GM23338 (cell line): ENCODE data around the gene REEP6. TPM values are rescaled to one million over a fixed set of nuclear protein-coding genes. Genes with fewer than 3 reads are reported as not detected.

Experiments
- ATAC-seq: fragments of 200-7000 bp; cut with Tn5 transposase; 3 replicates; pipeline ENCODE4 v1.9.1; 2020
- DNase-seq: peaks from one replicate; pipeline ENCODE4 v3.0.0-alpha.2; 2015; ENCODE audit warnings: low spot score
- H2AFZ ChIP-seq: fragments of 200-600 bp; sonication (generic); 2 replicates; pipeline ENCODE4 v1.8.0; 2016; ENCODE audit warnings: antibody characterized with exemption, mild to moderate bottlenecking, moderate library complexity
- H3F3A ChIP-seq: fragments of 200-600 bp; sonication (generic); replicated peaks from 2 replicates; pipeline ENCODE4 v1.8.0; 2017; ENCODE audit warnings: antibody characterized with exemption, mixed run types, low read depth
- H3K27ac ChIP-seq: fragments of 200-600 bp; sonication (generic); 2 replicates; pipeline ENCODE4 v1.6.1; 2016; ENCODE audit warnings: low read depth
- H3K27me3 ChIP-seq: fragments of 200-600 bp; sonication (generic); 2 replicates; pipeline ENCODE4 v1.8.0; 2016; ENCODE audit warnings: mild to moderate bottlenecking, mixed run types, moderate library complexity; ENCODE audit not compliant: insufficient read depth
- H3K36me3 ChIP-seq: fragments of 200-600 bp; sonication (generic); 2 replicates; pipeline ENCODE4 v1.8.0; 2016; ENCODE audit warnings: mild to moderate bottlenecking; ENCODE audit not compliant: insufficient read depth
- H3K4me1 ChIP-seq: fragments of 200-600 bp; sonication (generic); 2 replicates; pipeline ENCODE4 v1.8.0; 2016; ENCODE audit warnings: mild to moderate bottlenecking, moderate library complexity; ENCODE audit not compliant: insufficient read depth
- H3K4me2 ChIP-seq: fragments of 200-600 bp; sonication (generic); 2 replicates; pipeline ENCODE4 v1.7.1; 2017; ENCODE audit warnings: mixed run types
- H3K4me3 ChIP-seq: fragments of 200-600 bp; sonication (generic); 2 replicates; pipeline ENCODE4 v1.6.1; 2016; ENCODE audit warnings: mixed run types
- H3K79me2 ChIP-seq: fragments of 200-600 bp; sonication (generic); replicated peaks from 2 replicates; pipeline ENCODE4 v1.8.0; 2017; ENCODE audit warnings: mild to moderate bottlenecking; ENCODE audit not compliant: insufficient read depth
- H3K9me2 ChIP-seq: fragments of 200-600 bp; sonication (generic); 2 replicates; pipeline ENCODE4 v1.8.0; 2017; ENCODE audit not compliant: insufficient read depth
- H4K20me1 ChIP-seq: fragments of 200-600 bp; sonication (generic); replicated peaks from 2 replicates; pipeline ENCODE4 v1.8.0; 2017; ENCODE audit warnings: mild to moderate bottlenecking; ENCODE audit not compliant: insufficient read depth
- H3K27ac Mint-ChIP-seq: 2 replicates; pipeline ENCODE4 v1.8.0; 2020; ENCODE audit warnings: inconsistent platforms, mild to moderate bottlenecking, moderate library complexity, mixed read lengths
- H3K27me3 Mint-ChIP-seq: 3 replicates; pipeline ENCODE4 v1.8.0; 2022; ENCODE audit warnings: low read depth, mild to moderate bottlenecking, moderate library complexity, mixed read lengths, inconsistent platforms; ENCODE audit not compliant: insufficient read depth, poor library complexity
- H3K36me3 Mint-ChIP-seq: 3 replicates; pipeline ENCODE4 v1.8.0; 2021; ENCODE audit warnings: low read depth, mild to moderate bottlenecking, inconsistent platforms, moderate library complexity, mixed read lengths
- H3K4me1 Mint-ChIP-seq: 3 replicates; pipeline ENCODE4 v1.8.0; 2020; ENCODE audit warnings: mild to moderate bottlenecking, inconsistent platforms, mixed read lengths
- H3K4me3 Mint-ChIP-seq: 3 replicates; pipeline ENCODE4 v1.8.0; 2021; ENCODE audit warnings: moderate library complexity, mild to moderate bottlenecking, inconsistent platforms, mixed read lengths
- H3K9me3 Mint-ChIP-seq: 3 replicates; pipeline ENCODE4 v1.8.0; 2020; ENCODE audit warnings: moderate library complexity, mild to moderate bottlenecking, inconsistent platforms, mixed read lengths
- CREB1 ChIP-seq: fragments of 250-450 bp; sonication (Bioruptor Pico); IDR thresholded peaks from 2 replicates; pipeline ENCODE4 v1.5.0; 2020; ENCODE audit warnings: low read depth, mild to moderate bottlenecking, moderate library complexity
- EZH2 ChIP-seq: fragments of 200-600 bp; sonication (generic); IDR thresholded peaks from one replicate; pipeline ENCODE4 v1.8.0; 2017; ENCODE audit warnings: antibody characterized with exemption, mild to moderate bottlenecking, low read depth; ENCODE audit not compliant: unreplicated experiment
- EZH2phosphoT487 ChIP-seq: fragments of 200-600 bp; sonication (generic); IDR thresholded peaks from one replicate; pipeline ENCODE4 v1.8.1; 2018; ENCODE audit warnings: antibody characterized with exemption; ENCODE audit not compliant: unreplicated experiment
- JUNB ChIP-seq: IDR thresholded peaks from one replicate; pipeline ENCODE4 v1.6.1; 2016; ENCODE audit warnings: antibody characterized with exemption; ENCODE audit not compliant: unreplicated experiment
- STAT1 ChIP-seq: IDR thresholded peaks from one replicate; pipeline ENCODE4 v1.6.1; 2016; ENCODE audit warnings: antibody characterized with exemption; ENCODE audit not compliant: unreplicated experiment
- ZNF114 ChIP-seq: fragments of 250-450 bp; sonication (Bioruptor Pico); IDR thresholded peaks from 2 replicates; pipeline ENCODE4 v1.5.0; 2020; ENCODE audit warnings: mild to moderate bottlenecking, moderate library complexity
- polyA plus RNA-seq: library from polyadenylated mRNA; unstranded; fragments of >200 nt; fragmentation: Nextera tagmentation; extraction: Ambion mirVana; gene quantifications from 2 replicates; pipeline ENCODE4 v1.2.1, GENCODE V29; 2016
- total RNA-seq: library from RNA; depleted of rRNA; stranded (reverse); fragments of >200 nt; shearing (Covaris generic); gene quantifications from 2 replicates; pipeline ENCODE4 v1.2.3, GENCODE V29; 2014
- TF ChIP-seq, protein P1 (sequence below): IDR thresholded peaks from 2 replicates; pipeline ENCODE4 v1.6.1; 2016; ENCODE audit warnings: antibody characterized with exemption
- TF ChIP-seq, protein P2 (sequence below): fragments of 250-450 bp; sonication (Bioruptor Pico); IDR thresholded peaks from 2 replicates; pipeline ENCODE4 v1.5.0; 2020; ENCODE audit warnings: mild to moderate bottlenecking, moderate library complexity

Gene REEP6
- total and polyA plus RNA-seq, 2 experiments from 2014 or later, result 15.2 to 20.0 TPM

DNA sequence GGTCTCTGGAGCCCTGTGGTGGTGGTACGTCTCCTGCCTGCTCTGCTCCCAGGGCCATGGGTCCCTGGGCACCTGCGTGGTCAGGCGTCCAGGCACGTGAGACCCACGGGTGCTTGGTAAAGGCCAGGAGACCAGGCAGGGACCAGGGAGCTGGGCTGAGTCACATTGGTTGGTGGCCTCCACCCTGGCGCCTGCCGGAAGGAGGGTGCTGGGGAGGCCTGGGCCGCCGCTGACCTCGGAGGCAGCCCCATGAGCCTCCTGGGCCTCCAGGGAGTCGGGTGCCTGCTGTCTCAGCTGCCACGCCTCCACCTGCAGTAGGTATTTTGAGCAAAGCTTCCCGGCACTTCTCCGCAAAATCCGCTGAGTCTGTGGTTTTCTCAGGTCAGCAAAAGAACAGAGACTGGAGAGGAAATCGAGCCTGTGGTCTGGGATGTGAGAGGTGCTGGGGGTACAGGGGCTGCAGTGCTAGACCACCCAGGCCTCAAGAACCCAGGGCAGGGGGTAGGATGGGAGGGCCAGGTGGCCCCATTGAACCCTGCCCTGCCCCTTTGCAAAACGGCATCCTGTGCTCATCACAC is 29.3 kb downstream of the REEP6 start (continued):
- TF ChIP-seq EZH2, result no peak
- TF ChIP-seq EZH2phosphoT487, result no peak
- no peak for TF ChIP-seq CREB1 (CRISPR knock-in tag)
- no peak for TF ChIP-seq ZNF114 (CRISPR knock-in tag)

DNA sequence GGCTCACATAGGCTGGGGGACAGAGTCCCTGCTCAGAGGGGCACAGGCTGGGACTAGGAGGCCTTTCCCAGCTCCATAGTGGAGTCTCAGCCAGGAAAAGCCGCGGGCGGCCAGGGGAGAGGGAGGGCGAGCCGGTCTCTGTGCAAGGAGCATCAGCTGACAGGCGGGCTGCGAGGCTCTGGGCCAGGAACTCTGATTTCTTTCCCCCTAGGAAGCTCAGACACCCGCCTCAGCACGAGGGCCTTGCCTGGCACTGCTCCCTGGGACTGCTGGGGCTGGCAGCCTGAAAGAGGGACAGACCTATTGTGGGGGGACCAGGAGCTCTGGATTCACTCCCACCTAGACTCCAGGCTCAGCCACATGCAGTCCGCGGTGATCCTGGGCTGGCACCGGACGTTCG is 30.7 kb downstream of the REEP6 start:
- Mint-ChIP-seq H3K9me3 (peaks cover 8% of the 10 kb centered on the region), H3K36me3 (peaks cover 4% of the 10 kb centered on the region; the same call in 1 of the 3 replicates), H3K4me3 (no peak overlapping the region), H3K4me1 (peaks cover 6% of the 10 kb centered on the region; the same call in 2 of the 3 replicates), H3K27ac (no peak overlapping the region), H3K27me3 (peaks cover 41% of the 10 kb centered on the region)
- Histone ChIP-seq H3K79me2 (no peaks in the 10 kb centered on the region), H3K27me3 (peaks cover 27% of the 10 kb centered on the region), H3K27ac (no peak overlapping the region), H3K4me2 (no peak overlapping the region), H3K36me3 (no peaks in the 10 kb centered on the region), H2AFZ (no peak overlapping the region), H3F3A (0 out of 2 replicates have a peak, but pooled peaks cover 4% of the 10 kb centered on the region), H4K20me1 (no peaks in the 10 kb centered on the region; the same call in 1 of the 2 replicates), H3K4me1 (no peaks in the 10 kb centered on the region), H3K9me2 (no peaks in the 10 kb centered on the region), H3K4me3 (no peak overlapping the region)
- TF ChIP-seq ZNF114 (CRISPR knock-in tag) (no peak), STAT1 (no peak), EZH2 (no peak), JUNB (no peak), EZH2phosphoT487 (no peak)
- TF ChIP-seq, protein P1, sequence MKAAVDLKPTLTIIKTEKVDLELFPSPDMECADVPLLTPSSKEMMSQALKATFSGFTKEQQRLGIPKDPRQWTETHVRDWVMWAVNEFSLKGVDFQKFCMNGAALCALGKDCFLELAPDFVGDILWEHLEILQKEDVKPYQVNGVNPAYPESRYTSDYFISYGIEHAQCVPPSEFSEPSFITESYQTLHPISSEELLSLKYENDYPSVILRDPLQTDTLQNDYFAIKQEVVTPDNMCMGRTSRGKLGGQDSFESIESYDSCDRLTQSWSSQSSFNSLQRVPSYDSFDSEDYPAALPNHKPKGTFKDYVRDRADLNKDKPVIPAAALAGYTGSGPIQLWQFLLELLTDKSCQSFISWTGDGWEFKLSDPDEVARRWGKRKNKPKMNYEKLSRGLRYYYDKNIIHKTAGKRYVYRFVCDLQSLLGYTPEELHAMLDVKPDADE, result no peak
- TF ChIP-seq, protein P2, sequence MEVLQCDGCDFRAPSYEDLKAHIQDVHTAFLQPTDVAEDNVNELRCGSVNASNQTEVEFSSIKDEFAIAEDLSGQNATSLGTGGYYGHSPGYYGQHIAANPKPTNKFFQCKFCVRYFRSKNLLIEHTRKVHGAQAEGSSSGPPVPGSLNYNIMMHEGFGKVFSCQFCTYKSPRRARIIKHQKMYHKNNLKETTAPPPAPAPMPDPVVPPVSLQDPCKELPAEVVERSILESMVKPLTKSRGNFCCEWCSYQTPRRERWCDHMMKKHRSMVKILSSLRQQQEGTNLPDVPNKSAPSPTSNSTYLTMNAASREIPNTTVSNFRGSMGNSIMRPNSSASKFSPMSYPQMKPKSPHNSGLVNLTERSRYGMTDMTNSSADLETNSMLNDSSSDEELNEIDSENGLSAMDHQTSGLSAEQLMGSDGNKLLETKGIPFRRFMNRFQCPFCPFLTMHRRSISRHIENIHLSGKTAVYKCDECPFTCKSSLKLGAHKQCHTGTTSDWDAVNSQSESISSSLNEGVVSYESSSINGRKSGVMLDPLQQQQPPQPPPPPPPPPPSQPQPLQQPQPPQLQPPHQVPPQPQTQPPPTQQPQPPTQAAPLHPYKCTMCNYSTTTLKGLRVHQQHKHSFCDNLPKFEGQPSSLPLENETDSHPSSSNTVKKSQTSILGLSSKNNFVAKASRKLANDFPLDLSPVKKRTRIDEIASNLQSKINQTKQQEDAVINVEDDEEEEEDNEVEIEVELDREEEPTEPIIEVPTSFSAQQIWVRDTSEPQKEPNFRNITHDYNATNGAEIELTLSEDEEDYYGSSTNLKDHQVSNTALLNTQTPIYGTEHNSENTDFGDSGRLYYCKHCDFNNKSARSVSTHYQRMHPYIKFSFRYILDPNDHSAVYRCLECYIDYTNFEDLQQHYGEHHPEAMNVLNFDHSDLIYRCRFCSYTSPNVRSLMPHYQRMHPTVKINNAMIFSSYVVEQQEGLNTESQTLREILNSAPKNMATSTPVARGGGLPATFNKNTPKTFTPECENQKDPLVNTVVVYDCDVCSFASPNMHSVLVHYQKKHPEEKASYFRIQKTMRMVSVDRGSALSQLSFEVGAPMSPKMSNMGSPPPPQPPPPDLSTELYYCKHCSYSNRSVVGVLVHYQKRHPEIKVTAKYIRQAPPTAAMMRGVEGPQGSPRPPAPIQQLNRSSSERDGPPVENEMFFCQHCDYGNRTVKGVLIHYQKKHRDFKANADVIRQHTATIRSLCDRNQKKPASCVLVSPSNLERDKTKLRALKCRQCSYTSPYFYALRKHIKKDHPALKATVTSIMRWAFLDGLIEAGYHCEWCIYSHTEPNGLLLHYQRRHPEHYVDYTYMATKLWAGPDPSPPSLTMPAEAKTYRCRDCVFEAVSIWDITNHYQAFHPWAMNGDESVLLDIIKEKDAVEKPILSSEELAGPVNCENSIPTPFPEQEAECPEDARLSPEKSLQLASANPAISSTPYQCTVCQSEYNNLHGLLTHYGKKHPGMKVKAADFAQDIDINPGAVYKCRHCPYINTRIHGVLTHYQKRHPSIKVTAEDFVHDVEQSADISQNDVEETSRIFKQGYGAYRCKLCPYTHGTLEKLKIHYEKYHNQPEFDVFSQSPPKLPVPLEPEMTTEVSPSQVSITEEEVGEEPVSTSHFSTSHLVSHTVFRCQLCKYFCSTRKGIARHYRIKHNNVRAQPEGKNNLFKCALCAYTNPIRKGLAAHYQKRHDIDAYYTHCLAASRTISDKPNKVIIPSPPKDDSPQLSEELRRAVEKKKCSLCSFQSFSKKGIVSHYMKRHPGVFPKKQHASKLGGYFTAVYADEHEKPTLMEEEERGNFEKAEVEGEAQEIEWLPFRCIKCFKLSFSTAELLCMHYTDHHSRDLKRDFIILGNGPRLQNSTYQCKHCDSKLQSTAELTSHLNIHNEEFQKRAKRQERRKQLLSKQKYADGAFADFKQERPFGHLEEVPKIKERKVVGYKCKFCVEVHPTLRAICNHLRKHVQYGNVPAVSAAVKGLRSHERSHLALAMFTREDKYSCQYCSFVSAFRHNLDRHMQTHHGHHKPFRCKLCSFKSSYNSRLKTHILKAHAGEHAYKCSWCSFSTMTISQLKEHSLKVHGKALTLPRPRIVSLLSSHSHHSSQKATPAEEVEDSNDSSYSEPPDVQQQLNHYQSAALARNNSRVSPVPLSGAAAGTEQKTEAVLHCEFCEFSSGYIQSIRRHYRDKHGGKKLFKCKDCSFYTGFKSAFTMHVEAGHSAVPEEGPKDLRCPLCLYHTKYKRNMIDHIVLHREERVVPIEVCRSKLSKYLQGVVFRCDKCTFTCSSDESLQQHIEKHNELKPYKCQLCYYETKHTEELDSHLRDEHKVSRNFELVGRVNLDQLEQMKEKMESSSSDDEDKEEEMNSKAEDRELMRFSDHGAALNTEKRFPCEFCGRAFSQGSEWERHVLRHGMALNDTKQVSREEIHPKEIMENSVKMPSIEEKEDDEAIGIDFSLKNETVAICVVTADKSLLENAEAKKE (CRISPR knock-in tag), result no peak
- no peak for ATAC-seq
- no peak for DNase-seq
